Eye (tissue), 1 donor: ENCODE results near the gene MTHFSD.

Experiments
- DNase-seq: peaks from one replicate; pipeline ENCODE4 v3.0.0-alpha.2; 2015

MTHFSD gene

DNA sequence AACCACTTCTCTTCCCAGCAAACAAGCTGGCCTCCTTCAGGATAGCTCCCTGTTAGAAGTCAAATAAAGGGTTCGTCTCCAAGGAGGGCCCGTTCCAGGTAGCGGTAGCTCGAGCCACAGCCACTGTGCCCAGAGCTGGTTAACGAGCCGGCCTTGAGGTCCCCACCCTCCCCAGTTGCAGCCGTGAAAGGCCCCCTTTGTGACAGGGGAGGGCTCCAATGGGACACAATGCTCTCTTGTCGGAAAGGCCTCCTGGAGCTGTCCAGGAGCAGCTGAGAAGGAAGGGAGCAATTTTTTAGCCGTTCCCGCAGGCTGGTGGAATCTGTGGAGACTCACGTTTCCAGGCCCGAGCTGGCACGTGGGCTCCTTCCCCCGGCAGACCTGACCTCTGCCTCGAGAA, 74.6 kb downstream of the MTHFSD start:
- no peak for DNase-seq
